CD4-positive, alpha-beta T cell treated with Interleukin-17A for 4 hours (primary cell): ENCODE data around the gene RPS21.

Experiments
- DNase-seq: peaks from one replicate; pipeline ENCODE4 v3.0.0-alpha.2; 2020; ENCODE audit warnings: mixed read lengths

RPS21 gene

DNA sequence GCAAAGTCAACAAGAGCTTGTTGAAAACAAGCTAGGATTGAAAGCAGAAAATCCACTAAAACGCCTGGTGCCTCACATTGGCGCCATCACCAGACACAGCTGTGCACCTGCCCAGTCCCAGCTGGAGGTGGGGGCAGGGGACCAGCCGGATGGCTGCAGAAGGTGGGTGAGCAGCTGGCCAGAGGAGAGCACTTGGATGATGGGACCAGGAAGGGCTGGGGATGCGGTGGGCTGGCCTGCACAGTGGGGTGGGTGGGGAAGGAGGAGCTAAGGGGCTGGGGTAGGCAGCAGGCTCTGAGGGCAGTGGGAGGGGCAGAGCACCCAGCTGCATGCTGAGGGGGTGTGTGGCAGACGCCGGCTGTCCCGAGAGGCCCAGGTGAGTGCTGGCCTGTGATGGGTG lies 13.1 kb downstream of the RPS21 start:
- no peak for DNase-seq

DNA sequence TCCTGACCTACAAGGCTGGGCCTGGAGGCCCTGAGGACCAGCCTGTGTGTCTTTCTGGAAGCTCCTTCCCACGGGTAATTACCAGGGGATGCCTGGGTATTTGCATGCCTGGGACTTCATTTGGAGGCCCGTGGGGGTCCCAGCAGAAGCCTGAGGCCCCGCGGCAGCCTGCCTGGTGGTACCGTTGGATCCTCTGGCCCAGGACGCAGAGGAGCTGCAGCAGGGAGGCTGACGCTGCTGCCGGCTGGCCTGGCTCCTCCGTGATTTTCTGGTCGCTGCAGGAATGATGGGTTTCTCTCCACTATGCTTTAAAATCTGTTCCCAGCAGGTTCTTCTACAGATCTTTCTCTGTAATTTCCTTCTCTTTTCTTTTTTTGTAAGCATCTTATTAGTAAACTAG lies 13.6 kb downstream of the RPS21 start:
- DNase-seq: no peak

DNA sequence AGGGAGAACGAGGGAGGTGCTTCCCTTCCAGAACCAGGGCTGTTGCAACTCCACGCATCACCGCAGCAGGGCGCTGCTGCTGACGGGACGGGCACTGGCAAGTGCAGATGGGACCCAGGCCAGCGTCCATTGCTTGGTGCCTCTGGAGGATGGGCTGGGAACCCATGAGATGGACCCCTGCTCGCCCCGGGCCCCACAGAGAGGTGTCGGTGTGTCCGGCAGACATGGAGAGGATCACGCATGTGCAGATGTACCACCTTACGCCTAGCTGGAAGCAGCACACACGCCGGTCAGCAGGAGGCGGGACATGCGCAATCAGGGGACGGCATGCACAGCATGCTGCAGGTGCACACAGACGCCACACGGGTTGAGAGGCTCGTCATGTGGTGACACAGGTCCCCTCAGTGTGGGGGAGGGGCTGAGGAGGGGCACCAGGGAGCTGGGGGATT lies 14.5 kb downstream of the RPS21 start:
- DNase-seq: no peak

DNA sequence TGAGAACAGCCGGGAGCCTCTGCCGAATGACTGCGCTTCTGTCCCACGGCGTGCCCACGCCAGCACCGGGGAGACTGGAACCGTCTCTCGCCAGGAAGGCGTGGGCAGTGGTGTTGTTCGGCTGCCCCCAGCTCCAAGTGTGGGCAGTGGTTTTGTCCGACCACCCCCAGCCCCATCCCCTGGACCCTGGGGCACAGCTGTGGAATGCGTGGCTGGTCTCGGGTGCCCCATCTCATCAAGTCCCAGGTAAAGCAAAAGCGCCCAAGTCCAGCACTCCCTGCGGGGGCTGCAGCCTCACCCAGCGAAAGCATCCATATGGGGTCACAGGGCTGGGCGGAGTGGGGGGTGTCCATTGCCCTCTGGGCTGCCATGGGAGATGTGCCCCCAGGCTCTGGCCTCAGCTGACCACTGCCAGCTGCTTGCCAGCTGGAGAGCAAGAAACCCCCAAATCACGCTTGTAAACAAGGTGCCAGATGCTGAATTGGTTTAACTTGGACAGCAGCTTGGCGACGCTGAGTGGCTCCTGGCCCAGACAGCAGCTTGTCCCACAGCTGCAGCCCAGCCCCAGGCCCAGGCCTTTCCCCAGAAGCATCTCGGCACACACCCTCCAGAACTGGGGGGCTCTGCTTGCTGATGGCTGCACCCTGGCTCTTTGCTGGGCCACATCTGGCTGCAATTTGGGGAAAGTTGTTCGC lies 15.7 kb downstream of the RPS21 start:
- no peak for DNase-seq

DNA sequence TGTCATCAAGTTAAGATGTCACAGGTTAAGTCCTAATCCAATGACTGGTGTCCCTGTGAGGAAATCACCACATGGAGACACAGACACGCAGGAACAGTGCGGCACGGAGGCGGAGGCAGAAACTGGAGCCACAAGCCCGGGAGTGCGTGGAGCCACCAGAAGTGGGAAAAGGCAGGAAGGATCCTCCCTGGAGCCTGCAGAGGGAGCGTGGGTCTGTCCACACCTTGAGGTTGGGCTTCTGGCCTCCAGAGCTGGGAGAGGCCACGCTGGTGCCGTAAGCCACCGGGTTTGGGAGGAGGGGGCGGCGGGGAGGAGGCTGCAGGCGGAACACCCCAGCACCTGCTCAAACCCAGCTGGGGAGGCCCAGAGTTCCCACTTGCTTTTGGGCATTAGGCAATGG lies 16.4 kb downstream of the RPS21 start:
- no peak for DNase-seq

DNA sequence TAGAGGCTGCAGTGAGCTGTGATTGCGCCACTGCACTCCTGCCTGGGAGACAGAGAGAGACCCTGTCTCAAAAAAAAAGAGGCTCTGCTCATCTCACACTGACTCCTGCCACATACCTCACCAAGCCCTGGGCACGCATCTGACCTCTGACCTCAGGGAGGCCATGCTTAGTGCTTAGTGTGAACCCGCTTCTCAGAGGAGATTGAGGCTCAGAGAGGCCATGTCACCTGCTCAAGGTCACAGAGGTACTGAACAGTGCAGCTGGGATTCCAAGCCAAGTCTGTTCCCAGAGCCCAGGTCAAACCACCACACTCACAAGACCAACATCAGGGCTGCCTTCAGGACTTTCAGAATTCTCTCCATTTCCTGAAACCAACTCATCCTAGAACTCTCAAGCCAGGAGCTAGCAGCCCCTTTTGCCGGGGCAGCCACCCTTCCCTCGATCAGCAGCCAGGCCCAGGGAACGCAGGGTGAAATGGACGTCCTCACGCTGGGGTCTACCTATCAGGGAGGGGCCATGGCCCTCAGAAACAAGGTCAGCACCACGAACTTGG lies 17.3 kb downstream of the RPS21 start:
- no peak for DNase-seq

DNA sequence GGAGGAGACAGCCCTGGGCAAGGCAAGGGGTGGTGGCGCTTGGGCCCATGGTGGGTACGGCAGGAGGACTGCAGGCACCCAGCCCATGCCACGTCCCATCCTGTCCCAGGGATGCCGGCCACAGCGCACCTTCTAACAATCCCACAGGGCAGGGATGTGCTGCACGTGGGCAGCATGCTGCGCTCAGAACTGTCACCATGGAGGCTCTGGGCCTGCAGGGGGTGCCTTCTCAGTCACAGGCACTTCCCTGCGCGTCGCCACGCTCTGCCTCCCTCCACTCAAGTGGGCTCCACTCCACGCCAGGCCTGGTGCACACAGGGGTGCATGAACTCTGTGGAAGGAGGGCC lies 17.8 kb downstream of the RPS21 start:
- DNase-seq: no peak

DNA sequence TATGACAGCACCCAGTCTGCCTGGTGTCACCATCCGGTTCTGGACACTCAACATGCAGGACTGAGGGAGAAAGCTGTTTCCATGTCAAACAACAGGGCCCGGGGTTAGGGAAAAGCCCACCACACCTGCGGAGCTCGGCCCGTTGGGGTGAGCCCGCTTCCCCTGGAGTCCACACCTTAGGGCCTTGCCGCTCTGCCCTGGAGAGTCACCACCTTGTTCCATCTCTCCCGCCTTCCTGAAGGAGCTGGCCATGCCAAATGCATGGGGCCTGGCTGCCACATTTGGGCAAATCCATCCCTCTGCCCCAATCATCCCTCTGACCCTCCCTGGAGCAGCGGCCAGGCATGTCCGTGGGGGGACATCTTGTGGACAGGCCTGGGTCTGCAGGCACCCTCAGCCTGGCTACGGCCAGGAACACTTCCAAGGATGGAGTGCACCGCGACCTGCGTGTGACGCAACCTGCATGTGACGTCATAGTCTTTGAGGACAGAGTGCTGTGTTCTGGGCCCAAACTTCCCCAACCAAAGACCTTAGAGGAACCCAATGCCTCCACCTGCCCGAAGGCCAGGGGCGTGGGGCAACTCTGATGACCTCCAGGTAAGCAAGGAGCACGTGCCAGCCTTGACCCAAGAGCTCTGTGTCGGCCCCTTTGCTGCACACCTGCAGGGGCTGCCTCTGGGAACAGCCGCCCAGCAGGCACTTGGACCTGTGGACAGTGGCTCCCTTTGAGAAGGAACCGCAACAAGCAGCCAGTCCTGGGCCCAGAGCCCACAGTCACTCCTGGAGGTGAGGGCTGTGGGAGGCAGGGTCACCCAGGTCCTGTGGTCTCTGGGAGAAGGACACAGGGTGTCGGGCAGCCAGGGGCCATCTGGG lies 18.4 kb downstream of the RPS21 start:
- no peak for DNase-seq

DNA sequence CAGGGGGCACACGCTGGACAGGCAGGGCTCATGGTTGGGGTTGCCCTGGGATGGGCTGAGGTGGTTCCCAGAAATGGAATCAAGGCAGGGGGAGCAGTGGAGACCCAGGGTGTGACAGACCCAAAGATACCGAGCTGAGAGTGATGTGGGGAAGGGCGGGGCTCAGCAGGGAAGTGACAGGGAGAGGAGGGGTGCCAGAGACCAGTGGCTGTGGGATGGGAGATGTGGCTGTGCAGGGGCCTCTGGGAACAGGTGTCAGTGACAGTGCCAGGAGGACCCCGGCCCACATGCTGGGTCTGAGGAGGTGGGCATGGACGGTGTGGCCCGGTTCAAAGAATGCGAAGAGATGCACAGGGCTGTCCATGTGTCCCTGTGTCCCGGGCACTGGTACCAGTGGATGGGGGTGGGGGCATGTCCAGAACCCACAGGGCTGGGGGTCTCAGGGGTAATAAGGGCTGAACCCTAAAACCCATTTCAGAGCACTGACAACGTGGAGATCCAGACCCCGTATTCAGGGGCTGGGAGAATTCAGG lies 19.1 kb downstream of the RPS21 start:
- DNase-seq: no peak

DNA sequence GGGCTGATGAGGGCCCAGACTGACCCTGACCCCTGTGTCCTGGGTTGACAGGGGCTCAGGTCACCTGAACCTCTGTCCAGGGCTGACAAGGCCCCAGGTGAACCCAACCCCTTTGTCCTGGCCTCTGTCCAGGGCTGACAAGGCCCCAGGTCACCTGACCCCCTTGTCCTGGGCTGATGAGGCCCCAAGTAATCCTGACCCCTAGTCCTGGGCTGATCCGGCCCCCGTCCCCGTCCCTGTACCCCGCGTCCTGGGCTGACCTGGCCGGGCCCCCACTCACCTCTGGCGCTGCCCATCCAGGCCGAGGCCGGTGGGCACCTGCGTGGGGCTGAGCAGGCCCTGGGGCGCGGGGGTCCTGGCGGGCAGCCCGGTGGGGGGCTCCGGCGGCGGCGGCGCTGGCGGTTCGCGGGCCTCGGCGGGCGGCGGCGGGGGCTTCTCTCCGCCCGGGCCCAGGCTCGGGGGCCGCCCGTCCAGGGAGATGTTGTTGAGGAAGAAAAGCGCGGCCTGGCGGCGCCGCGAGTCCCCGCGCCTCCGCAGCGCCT lies 19.8 kb downstream of the RPS21 start:
- DNase-seq: no peak

DNA sequence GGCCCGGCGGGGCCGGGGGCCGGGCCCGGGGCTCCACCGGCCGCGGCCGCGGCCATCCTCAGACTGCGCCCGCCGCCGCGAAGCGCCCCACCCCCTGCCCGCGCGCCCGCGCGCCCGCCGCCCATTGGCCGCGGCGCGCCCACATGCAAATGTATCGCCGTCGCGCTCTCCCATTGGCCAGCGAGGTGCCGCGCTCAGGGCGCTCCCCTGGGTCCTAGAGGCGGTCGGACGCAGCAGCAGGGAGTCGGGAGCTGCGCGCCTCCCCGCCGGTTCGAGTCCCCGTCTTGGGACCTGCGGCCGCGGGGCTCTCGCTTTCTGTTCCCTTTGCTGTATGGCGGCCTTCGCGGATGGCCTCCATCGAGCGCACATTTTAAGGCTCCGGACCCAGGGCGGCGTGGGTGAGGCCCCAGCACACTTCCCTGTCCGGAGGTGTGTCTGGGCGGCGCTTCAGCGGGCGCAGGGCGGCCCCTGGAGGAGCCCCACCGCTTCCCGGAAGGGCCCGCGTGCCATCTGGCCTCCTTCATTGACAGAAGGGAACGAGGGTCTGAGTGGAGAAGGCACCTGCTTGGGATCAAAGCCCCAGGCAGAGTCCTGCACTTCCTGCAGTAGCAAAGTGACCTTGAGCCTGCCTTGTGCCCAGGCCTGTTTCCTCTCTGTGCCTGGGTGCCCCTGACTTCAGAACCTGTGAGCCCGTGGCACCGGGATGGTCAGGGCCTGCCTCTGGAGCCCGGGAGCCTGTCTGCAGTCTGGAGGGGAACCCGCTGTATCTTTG lies 20.5 kb downstream of the RPS21 start, which contains the start of gene CABLES2:
Gene CABLES2 (minus strand): TSS at position 65 of the 772 bp plus-strand sequence. CDS start 9 bp downstream, at position 56.
- peak; percentile 91 for DNase-seq

DNA sequence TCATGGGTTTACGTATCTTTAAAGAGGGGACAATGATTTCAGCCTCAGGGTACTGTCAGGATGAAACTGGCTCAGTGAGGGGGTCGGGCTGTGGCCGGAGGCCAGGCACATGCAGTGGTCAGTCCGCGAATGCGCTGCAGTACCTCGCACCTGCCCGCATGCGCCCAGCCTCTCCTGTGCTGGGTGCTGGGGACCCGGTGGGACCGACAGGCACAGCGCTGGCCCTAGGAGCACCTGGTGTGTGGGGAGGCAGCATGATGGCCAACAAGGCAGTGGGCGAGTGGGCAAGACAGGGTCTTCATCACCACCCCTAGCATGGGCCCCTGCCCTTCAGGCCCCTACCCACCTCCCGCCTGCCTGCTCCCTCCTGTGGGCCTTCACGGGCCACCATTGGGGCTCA lies 21.2 kb downstream of the RPS21 start:
- DNase-seq: no peak

DNA sequence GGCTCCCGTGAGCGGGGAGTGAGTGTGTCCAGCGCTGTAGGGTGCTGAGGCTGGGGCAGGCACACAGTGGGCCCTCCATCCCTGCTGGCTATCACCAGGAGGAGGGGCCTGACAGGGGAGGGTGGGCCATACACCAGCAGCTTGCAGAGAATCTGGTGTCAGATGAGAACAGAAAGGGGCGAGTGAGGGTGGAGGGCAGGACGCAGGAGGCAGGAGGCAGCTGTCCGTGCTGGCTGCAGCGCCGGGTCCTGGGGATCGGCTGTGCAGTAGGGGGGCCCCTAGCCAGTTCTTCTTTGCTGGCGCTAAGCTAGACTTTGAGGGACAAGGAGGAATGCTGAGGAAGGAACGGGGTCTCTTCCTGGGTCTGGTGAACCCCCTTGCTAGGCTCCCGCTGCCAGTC lies 21.7 kb downstream of the RPS21 start:
- DNase-seq: no peak

DNA sequence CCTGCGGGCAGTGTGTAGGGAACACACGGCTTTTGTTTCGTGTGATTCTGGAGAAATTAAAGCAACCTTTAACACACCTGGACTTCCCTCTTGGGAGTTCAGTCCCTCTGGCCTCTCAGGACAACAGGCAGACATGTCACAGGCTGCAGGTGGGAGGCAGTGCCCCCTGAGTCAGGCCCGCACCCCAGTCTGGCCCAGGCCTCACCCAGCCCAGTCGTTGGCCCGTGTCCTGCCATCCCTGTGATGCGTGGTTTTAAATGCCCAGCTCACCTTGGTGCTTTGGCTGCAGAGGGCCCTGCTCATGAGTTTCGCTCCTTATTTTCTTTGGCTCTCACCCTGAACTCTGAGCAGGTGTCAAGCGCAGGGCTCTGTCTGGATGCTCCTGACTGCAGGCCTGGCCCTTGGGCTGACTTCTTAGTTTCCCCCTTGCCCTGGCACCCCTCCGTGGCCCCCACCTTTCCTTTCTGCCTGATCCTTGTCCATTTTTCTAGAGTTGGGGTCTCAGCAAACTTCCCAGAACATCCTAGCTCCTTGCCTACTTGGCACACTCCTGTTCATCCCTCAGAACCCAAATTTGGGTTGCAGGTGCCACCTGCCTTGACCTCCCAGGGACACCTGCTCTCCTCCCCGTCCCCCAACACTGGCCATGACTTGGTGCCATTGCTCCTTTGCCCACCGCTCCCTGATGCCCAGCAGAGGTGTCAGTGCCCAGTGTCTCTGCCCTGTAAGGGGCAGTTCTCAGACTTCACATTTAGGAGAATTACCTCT lies 22.4 kb downstream of the RPS21 start:
- DNase-seq: no peak

DNA sequence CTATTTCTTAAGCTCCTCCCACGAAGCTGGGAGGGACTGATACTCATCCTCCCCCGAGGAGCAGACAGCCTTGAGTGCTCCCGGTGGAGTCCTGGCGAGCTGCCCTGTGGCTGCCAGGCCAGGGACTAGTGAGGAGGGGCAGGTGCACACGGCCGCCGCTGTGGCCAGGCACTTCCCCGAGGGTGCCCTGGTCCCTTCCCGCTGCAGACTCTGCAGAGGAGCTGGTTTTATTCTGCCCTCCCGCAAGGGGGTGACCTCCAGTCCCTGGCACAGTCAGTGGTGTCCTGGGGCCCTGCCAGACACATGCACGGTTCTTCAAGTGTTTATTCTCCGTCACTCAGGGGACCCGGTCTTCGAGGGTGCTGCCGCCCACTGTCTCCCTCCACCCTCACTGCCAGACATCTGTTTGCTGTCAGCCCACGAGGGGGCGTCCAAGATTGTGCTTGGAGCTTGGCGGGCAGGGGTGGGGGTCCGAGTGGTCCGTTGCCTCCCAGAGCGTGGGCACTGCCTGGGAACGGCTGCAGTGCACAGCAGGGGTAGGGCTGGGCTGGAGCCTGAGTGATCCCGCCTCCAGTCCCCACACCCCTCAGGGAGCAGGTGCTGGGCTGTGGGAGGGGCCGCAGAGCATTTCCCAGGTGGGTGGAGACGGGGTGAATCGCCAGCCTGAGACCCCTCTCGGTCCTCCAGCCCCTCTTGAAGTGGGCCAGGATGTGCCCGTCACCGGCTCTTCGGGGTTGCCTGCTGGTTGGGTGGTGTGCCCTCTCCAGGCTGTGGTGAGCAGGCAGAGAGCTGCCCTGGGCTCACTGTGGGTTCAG lies 23.2 kb downstream of the RPS21 start:
- DNase-seq: peak; percentile 58

DNA sequence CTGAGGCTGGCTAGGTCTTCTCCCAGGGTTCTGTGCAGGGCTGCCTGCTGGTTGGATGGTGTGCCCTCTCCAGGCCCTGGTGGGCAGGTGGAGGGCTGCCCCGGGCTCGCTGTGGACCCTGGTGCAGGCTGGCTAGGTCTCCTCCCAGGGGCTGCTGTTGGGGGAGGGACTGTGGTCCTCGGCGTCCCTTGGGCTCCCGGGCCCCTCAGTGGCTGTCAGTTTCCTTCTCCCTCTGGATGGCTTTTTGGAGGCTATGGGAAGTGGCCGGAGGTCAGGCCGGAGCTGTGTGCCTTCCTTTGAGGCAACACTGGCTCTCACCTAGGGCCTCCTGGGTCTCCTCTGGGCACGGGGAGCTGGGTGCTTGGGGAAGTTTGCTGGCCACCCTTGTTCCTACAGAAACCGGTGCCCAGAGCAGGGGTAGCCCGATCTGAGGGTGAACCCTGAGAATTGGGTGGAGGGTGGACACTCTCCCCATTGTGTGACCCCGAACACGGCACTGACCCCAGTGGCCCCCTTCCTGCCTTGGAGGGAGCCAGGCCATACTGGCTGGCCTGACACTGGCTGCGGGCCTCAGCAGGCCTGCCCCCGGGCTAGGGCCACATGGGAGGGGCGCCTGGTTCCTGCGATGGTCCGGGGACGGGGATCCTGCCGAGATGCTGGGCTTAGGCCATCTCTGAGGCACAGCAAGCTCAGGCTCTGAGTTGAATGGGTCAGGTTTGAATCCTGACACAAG lies 24.0 kb downstream of the RPS21 start:
- DNase-seq: no peak

DNA sequence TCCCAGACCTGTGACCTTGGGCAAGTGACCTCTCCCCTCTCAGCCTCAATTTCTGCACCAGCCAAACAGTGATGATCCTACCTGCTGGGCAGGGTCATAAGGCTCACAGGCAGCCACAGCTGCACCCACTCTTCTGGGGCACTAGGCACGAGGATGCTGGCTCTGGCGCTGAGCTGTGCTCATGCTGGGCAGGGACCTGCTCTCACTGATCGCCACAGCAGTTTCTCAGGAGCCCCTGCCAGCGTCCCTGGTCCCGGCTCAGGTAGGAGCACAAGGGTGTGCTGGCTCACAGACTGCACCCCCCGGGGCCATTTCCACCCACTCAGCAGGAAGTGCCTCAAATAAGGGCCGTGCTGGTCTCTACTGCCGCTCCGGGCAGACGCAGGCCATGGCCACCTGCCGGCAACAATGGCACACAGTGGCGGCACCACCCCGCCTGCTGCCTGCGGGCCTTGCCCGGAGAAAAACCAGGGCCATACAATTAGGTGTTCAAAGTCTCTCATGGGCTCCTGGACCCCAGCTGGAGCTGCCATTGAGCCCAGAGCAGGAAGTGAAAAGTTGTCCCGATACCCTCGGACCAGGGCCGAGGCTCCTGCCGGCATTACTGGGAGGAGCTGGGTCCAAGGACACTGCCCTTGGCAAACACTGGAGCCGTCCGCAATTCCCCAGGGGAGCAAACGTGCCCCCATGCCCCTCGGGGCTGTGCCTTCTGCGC lies 24.7 kb downstream of the RPS21 start:
- DNase-seq: no peak

DNA sequence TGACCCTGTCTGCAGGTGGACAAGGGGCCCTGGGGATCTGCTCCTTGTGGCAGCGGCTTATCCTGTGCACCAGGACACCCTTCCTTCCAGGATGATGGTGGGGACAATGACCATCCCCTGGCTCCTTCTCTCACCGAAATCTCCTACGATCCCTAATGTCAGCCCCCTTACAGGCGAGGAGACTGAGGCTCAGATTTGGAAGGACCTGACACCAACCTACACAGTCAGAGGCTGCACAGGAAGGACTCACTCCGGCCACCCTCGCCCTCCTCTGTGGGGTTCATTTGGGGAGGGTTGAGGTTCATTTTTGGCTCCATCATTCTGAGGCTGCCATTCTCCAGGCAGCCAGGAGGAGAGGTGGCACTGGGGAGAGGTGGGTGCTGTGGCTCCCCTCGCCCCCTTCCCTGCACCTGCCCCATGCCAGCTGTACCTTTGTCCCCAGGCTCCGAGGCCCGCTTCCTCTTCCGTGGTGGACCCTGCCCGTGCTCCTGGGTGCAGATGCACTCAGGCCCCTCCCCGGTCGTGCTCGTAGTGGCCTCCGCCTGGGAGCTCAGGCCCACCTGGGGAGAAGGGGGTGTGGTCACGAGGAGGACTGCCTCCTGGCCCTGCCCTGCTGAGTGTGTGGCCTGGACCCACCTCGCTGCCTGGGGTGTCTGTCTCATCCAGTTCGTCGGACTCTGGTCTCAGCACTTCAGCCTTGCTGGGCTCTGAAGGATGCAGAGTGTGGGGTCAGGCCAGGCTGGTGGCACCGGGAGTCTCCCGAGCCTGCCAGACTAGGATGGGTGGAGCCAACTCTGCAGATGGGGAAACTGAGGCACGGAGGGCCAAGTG lies 25.5 kb downstream of the RPS21 start:
- no peak for DNase-seq
